NCI-H2081 (cell line): ENCODE results near the gene TMEM120B.

Experiments
- DNase-seq, 2 experiments: peaks; one replicate each; lab custom pipeline; 2025; lab: John Stamatoyannopoulos, UW

TMEM120B gene

GRCh38 chr12:121792607-121793439, 80.3 kb downstream of the TMEM120B start:
- DNase-seq: no peak

DNA sequence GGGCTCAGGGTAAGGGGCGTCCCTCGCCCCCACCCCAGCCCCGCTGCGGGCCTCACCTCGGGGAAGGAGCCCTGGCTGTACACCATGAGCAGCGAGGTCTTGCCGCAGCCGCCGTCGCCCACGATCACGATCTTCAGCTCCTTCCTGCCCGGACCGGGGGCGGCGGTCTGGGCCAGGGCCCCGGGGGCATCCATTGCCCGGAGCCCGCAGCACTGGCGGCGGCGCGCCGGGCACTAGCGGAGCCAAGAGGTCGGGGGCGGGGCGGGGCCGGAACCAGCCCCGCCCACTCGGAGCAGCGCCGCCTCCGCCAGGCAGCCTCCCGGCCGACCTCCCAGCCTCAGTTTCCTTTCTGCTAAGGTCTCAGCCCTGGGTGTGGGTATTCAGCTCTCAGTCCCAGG, 80.9 kb downstream of the TMEM120B start, which contains the start of gene RHOF:
RHOF (minus strand) TSS at position 249 of the 398 bp plus-strand sequence; CDS start at position 194, 55 bp downstream.
- DNase-seq: no peak

- DNase-seq: peak; percentile 81 to 86
These were observed 81.4 kb downstream of the TMEM120B start for GRCh38 chr12:121793838-121794533.

DNA sequence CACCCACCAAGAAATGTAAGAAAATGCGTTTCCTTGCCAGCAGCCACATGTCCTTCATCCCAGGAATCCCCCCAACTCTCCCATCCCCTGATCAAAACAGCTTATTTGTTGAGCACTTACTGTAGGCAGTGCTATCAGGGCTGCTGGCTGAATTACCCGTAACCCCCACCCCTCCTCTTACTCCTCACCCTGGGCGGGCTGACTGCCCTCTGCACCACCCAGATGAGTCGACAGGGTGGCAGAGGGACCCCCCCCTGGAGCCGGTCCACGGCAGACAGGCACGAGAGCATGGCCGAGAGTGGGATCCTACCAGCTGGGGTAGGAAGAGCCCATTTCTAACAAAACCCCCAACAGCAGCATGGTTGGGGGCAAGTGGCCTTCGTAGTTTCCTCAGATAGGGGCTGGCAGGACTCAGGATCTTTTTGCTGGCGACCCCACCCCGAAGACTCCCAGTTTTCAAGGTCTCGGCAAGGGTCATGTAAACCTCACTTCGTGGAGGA, 82.0 kb downstream of the TMEM120B start:
- no peak for DNase-seq

DNA sequence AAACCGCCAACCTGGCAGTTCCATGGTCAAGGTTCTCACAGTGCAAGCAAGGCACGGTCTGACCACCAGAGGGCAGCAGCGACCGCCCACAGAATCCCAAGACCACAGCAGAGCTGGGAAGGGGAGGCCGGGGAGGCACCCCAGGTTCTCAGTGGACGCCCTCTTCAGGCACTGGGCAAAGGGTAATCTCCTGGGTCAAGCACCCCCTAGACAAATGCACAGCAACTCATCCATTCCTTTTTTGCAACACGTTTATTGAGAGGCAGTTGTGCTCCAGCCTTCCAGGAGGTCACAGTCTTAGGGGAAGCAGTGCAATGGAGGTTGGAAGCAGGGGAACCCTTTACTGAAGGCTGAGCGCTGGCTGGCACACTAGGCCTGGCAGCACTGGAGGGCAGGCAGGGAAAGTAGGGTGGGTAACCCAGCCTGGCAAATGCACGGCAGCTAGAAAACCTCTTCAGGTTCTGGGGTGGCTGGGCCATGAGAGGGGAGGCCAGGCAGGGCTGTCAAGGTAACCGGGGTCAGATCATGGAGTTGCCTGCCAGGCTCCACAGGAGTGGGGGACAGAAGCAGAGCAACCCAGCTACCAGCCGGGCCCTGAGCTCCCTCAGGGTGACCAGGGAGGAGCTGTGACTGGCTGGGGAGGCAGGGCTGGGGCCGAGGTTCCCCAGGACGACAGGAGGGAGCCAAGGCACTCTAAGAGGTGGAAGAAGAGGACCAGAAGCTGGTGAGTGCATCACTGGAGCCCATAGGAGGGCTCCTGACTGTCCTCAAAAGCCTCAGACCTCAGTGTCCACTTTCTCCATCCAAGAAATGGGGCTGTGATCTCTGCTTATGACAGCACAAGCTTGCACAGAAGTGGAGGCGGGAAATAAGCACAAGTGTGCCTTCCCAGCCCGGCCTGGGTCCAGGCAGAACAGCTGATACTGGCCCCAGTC, 82.7 kb downstream of the TMEM120B start:
- DNase-seq: peak; percentile 57 to 79

DNA sequence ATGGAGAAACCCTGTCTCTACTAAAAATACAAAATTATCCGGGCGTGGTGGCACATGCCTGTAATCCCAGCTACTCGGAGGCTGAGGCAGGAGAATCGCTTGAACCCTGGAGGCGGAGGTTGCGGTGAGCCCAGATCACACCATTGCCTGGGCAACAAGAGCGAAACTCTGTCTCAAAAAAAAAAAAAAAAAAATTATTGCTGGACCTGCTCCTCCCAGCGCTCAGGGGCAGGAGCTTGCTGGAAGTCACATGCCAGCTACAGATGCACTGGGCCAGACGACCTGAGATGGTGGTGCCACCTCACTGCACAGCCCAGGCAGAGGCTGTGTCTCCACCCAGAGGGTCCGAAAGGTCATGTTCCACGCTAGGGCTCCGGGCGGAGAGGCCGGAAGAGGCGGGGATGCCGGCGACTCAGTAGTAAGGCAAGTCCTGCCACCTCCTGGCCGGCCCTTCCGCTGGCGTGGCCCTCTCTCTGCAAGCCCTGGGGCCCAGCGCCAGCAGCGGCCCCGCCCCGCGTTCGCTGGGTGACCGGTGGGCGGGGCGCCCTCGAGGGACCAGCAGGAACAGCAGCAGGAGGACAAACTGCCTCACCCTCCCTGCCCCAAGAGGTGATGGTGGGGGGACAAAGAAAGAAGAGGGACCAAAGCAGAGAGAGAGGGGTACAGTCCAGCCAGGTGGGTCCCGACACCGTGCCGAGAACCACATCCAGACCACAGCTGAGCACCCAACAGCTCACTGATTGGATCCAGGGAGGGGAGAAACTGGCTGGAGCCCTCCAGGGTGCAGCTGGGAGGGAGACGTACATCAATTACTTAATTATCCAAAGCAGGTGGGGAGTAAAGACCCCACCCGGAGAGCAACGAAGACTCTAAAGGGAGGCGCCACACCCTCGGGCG, 84.6 kb downstream of the TMEM120B start:
- peak; percentile 78 to 89 for DNase-seq

GRCh38 chr12:121797937-121798786, 85.6 kb downstream of the TMEM120B start:
- peak; percentile 95 for DNase-seq

DNA sequence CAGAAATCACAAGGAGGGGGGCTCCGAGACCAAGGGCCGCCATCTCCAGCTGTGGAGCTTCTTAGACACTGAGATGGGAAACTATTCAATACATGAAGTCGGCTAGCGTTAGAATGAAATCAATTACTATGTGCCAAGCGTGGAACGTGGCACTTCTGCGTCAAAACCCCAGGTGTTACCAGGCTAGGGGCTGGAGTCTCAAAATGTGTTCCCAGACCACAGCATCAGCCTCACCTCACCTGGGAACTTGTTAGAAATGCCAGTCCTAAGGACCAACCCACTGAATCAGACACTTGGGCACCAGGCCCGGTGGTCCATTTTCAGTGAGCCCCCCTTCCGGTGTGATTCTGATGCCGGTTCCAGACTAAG, 86.2 kb downstream of the TMEM120B start:
- DNase-seq: no peak

DNA sequence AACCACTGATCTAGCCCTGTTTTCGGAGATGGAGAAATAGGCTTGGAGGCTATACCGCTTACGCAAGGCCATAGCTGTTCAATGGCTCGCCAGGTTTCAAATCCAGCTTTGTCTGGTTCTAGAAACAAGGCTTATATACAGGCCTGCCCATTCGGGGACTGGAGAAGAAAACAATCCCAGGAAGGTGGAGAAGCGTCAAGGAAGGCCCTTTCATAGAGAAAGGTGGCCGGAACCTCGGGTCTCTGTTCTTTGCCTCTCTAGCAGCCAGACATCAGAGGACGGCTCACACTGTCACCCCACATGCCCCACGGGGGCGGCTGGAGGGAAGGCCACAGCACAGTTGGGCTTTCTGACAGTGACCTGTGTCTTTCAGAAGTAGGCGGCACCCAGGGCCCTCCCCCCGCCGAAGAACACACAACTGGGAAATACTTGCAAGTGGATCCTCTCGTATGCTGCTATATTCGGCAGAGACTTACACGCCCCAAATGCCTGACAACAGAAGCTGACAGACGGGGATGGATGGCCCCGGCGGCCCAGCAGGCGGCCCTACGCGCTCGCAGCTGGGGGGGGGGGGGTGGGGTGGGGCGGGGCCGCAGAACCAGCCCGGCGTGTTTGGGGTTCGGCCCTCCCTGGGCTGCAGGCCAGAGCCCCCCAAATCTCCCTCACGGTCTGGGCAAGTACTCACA, 86.7 kb downstream of the TMEM120B start:
- peak; percentile 84 to 85 for DNase-seq

GRCh38 chr12:121799842-121800693, 87.5 kb downstream of the TMEM120B start:
- peak; percentile 76 to 84 for DNase-seq

GRCh38 chr12:121800694-121801594, 88.4 kb downstream of the TMEM120B start:
- DNase-seq: peak; percentile 42 to 60

DNA sequence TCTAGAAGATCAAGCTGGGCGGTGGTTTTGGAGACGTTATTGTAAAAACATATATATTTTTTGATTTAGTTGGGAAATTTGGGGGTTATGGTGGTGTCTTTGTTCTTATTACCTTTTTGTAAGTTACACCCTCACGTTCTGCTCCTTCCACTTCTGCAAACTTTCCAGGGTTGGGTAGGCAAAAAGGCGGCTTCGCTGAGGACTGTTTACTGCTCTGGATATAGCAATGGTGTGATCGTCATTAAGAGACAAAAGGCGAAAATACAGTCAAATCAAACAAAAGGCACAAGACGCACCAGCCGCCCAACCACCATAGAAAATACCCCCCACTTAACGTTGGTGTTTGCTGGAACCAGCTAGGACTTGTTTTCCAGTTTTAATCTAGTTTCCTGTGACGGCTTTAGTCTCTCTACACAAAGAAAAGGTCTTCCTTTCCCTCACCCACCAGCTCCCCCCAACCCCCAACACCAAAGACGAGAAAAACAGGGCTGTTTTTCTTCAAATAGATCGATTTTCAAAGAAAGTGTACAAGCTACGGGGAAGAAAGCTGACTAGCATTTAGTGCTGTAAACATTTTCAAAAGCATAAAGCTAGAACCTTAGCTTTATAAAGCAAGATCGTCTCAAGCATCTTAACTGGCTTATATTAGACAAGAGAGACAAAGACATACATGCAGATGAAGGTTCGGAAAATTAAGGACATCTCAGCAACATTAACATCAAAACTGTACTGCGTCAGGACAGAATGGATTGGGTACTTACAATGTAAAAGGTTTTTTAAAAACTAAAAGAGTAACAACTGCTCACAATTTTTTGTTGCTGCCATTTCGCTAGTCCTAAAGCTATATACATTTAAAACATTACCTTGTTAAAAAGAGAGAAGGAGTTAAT, 89.3 kb downstream of the TMEM120B start:
- peak; percentile 71 to 79 for DNase-seq

GRCh38 chr12:121802485-121802842, 89.9 kb downstream of the TMEM120B start:
- DNase-seq: no peak

DNA sequence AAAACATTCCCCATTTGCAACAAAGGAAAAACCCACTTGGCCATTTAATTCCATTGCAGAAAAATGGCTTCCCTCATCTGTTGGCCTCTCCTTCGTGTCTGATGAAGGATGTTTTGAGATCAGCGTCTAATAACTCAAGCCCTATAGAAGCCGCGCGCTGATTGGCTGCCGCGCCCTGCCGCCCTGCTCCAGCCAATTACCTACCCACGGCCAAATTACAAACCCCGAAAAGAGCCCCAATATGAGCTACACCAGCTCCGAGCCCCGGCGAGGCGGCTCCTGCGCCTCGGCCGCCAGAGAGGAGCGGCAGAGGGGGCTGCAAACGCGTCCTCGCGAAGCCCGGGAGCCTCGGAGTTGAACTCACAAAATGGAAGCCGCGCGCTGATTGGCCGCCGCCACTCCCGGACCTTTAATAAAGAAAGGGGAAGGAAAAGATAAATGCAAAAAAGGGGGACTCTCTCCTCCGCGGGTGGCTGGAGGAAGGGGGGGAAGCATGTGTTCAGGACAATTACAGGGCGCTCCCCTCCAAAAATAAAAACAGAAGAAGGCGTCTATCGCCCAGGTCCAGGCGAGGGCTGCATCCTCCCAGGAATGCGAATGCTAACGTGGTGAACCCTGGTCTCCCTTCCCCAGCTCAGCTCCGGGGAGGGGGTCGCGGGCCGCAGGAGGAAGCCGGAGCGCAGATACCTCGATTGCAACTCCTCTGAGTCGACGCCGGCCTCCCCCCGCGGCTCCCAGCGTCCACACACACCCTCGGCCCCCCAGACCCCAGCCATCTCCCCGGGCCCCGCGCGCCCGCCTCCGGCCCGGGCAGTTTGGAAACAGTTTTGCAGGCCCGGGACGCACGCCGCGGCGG, 90.5 kb downstream of the TMEM120B start:
- peak; percentile 95 for DNase-seq

GRCh38 chr12:121803861-121804416, 91.4 kb downstream of the TMEM120B start, which contains the start of gene SETD1B:
TSS of gene SETD1B (plus strand) at chr12:121804009. CDS start at chr12:121804738, 729 bp downstream.
- peak in 1 of 2 experiments; percentile 37 for DNase-seq
